Endothelial cell of umbilical vein (primary cell): ENCODE data around the gene CTTN. TPM values are rescaled to one million over a fixed set of nuclear protein-coding genes. Genes with fewer than 3 reads are reported as not detected.

ENCODE experiments used
- BruUV-seq: library from RNA; stranded (reverse); fragments of 400-500 nt; replicated peaks from 2 replicates; lab custom pipeline; 2021; lab: Mats Ljungman, UMichigan
- CTCF ChIA-PET: fragments of 300-600, 350-600 bp; sonication (Branson Sonifier 250); formaldehyde crosslinking; loops from one replicate; lab custom pipeline; 2021; ENCODE audit warnings: antibody characterized with exemption, inconsistent platforms; lab: Charles Lee
- POLR2A ChIA-PET: fragments of 300-600, 350-600 bp; sonication (Branson Sonifier 250); formaldehyde crosslinking; loops from one replicate; lab custom pipeline; 2021; ENCODE audit warnings: antibody characterized with exemption, inconsistent platforms; lab: Charles Lee
- DNase-seq: peaks from one replicate; pipeline ENCODE4 v3.0.0-alpha.2; 2011; ENCODE audit warnings: low read depth, low spot score
- FAIRE-seq: peaks from 2 replicates; lab custom pipeline; 2011; peaks lifted over from hg19 to GRCh38; lab: Jason Lieb, UNC
- H2AFZ ChIP-seq: 2 replicates; pipeline ENCODE4 v1.6.0; 2012; ENCODE audit warnings: low read depth, low read length, control low read depth, inconsistent platforms
- H3K27ac ChIP-seq: 2 replicates; pipeline ENCODE4 v1.5.1; 2011; ENCODE audit warnings: low read depth, mild to moderate bottlenecking, control low read depth, low read length, moderate library complexity; ENCODE audit not compliant: insufficient read depth
- H3K27me3 ChIP-seq, 2 experiments: 2 replicates each; pipeline versions ENCODE4 v1.6.0 to v1.6.1; 2011; ENCODE audit warnings: low read length in 2 of 2, mixed read lengths in 1 of 2; ENCODE audit not compliant: control insufficient read depth in 2 of 2, insufficient read depth in 2 of 2
- H3K36me3 ChIP-seq, 2 experiments: 2 replicates in 1 of 2; 3 replicates in 1 of 2; pipeline ENCODE4 v1.5.1; 2011; ENCODE audit warnings: low read length in 2 of 2, mild to moderate bottlenecking in 1 of 2, moderate library complexity in 1 of 2; ENCODE audit not compliant: control insufficient read depth in 2 of 2, insufficient read depth in 2 of 2; ENCODE audit errors: extremely low read depth in 1 of 2
- H3K4me1 ChIP-seq: 3 replicates; pipeline ENCODE4 v1.5.1; 2011; ENCODE audit warnings: mild to moderate bottlenecking, low read length; ENCODE audit not compliant: control insufficient read depth, insufficient read depth; ENCODE audit errors: extremely low read depth
- H3K4me2 ChIP-seq: 2 replicates; pipeline ENCODE4 v1.6.1; 2011; ENCODE audit warnings: low read length, control low read depth, mixed read lengths; ENCODE audit not compliant: insufficient read depth
- H3K4me3 ChIP-seq, 3 experiments: fragments of 200-600 bp in 1 of 3; sonication (generic), shearing (Covaris generic) in 1 of 3; replicated peaks in 1 of 3; 2 replicates each; pipeline ENCODE4 v1.5.1; 2011 to 2016; ENCODE audit warnings: control low read depth in 3 of 3, low read length in 3 of 3, mild to moderate bottlenecking in 2 of 3, inconsistent platforms in 1 of 3, low read depth in 1 of 3, moderate library complexity in 1 of 3; ENCODE audit not compliant: insufficient read depth in 1 of 3
- H3K79me2 ChIP-seq: 2 replicates; pipeline ENCODE4 v1.6.0; 2012; ENCODE audit warnings: low read length, inconsistent platforms; ENCODE audit not compliant: control insufficient read depth, insufficient read depth
- H3K9ac ChIP-seq: replicated peaks from 2 replicates; pipeline ENCODE3; 2011; ENCODE audit warnings: low read length, control low read depth; ENCODE audit not compliant: insufficient read depth; ENCODE audit errors: extremely low read depth
- H3K9me1 ChIP-seq: replicated peaks from 3 replicates; pipeline ENCODE4 v1.6.0; 2011; ENCODE audit warnings: mild to moderate bottlenecking, low read length; ENCODE audit not compliant: control insufficient read depth, insufficient read depth; ENCODE audit errors: extremely low read depth
- H3K9me3 ChIP-seq: replicated peaks from 2 replicates; pipeline ENCODE4 v1.5.1; 2012; ENCODE audit warnings: low read length, inconsistent platforms; ENCODE audit not compliant: control insufficient read depth, insufficient read depth
- H4K20me1 ChIP-seq: replicated peaks from 2 replicates; pipeline ENCODE3; 2011; ENCODE audit warnings: mild to moderate bottlenecking, low read length; ENCODE audit not compliant: control insufficient read depth, insufficient read depth; ENCODE audit errors: extremely low read depth
- EZH2 ChIP-seq: IDR thresholded peaks from 2 replicates; pipeline ENCODE4 v1.6.1; 2012; ENCODE audit warnings: borderline replicate concordance, low read depth, mild to moderate bottlenecking, moderate library complexity, low read length, inconsistent platforms; ENCODE audit not compliant: severe bottlenecking
- FOS ChIP-seq: IDR thresholded peaks from 2 replicates; pipeline ENCODE4 v1.6.1; 2011; ENCODE audit warnings: mild to moderate bottlenecking, low read length, moderate library complexity, borderline replicate concordance; ENCODE audit not compliant: insufficient read depth
- GATA2 ChIP-seq: IDR thresholded peaks from 2 replicates; pipeline ENCODE4 v1.7.0; 2011; ENCODE audit warnings: low read depth, mild to moderate bottlenecking, moderate library complexity, mixed read lengths, low read length; ENCODE audit not compliant: insufficient read length, insufficient read depth
- JUN ChIP-seq: IDR thresholded peaks from 2 replicates; pipeline ENCODE4 v1.6.1; 2011; ENCODE audit warnings: borderline replicate concordance, low read depth; ENCODE audit not compliant: insufficient read length, insufficient read depth
- MAX ChIP-seq: IDR thresholded peaks from 2 replicates; pipeline ENCODE4 v1.6.1; 2011; ENCODE audit not compliant: insufficient read depth, insufficient read length
- MYC ChIP-seq: IDR thresholded peaks from one replicate; pipeline ENCODE4 v1.6.1; 2011; ENCODE audit warnings: mild to moderate bottlenecking, low read depth, low read length
- POLR2A ChIP-seq: IDR thresholded peaks from 2 replicates; pipeline ENCODE4 v1.6.1; 2012; ENCODE audit warnings: low read depth, mild to moderate bottlenecking, control low read depth, low read length
- POLR2AphosphoS5 ChIP-seq: IDR thresholded peaks from 2 replicates; pipeline ENCODE4 v1.6.1; 2012; ENCODE audit warnings: low read depth, mild to moderate bottlenecking, control low read depth, low read length, moderate library complexity; ENCODE audit not compliant: insufficient read depth
- dilution Hi-C: fragments of 300-500 bp; cut with MboI; formaldehyde crosslinking; loops from one replicate; pipeline ENCODE4 v1.15.0; 2019; ENCODE audit warnings: low sequenced_read_pairs; ENCODE audit not compliant: extremely low pct_ligation_motif_present
- intact Hi-C: fragments of 100-400 bp; cut with micrococcal nuclease; formaldehyde crosslinking; loops from one replicate; pipeline ENCODE4 v1.10.0; 2022
- polyA plus RNA-seq, 4 experiments: library from polyadenylated mRNA; depleted of rRNA in 3 of 4; stranded (reverse) in 3 of 4; unstranded in 1 of 4; fragments of >200 nt; gene quantifications; 2 replicates each; pipeline versions ENCODE4 v1.2.1 to v1.2.3, GENCODE V29; 2011 to 2012; ENCODE audit warnings: missing spikeins in 1 of 4
- total RNA-seq: library from RNA; stranded (reverse); gene quantifications from 2 replicates; pipeline ENCODE4 v1.2.3, GENCODE V29; 2021
- TF ChIP-seq, protein P1 (sequence below), 2 donors: IDR thresholded peaks; 1 replicate in 1 of 2; 2 replicates in 1 of 2; pipeline ENCODE4 v1.5.1; 2011; ENCODE audit warnings: low read length in 2 of 2, mild to moderate bottlenecking in 2 of 2, moderate library complexity in 2 of 2, control low read depth in 1 of 2, inconsistent platforms in 1 of 2, low read depth in 1 of 2; ENCODE audit not compliant: insufficient read depth in 1 of 2; ENCODE audit errors: extremely low read depth in 1 of 2

Gene CTTN
- total and polyA plus RNA-seq, 2 donors (not counting 3 experiments of a cell fraction or from before 2014, with no cell fraction given): 161 to 330 TPM

- no peak overlapping the region for H3K9ac ChIP-seq
- H3K4me3 ChIP-seq: no peak overlapping the region
- H3K4me2 ChIP-seq: no peak overlapping the region
- no peak overlapping the region for H2AFZ ChIP-seq
- H3K36me3 ChIP-seq: peaks cover 39 to 69% of the 10 kb centered on the region in 2 experiments
- peaks cover 3% of the 10 kb centered on the region for H4K20me1 ChIP-seq
- no peak for FAIRE-seq
- BruUV-seq: no TSS peak
- ChIA-PET POLR2A (no interaction called here), CTCF (no interaction called here)
- dilution Hi-C loops: no loop called here
- H3K27ac ChIP-seq: no peak overlapping the region
- no peaks in the 10 kb centered on the region for H3K27me3 ChIP-seq
- intact Hi-C loops: no loop called here
- H3K9me3 ChIP-seq: no peaks in the 10 kb centered on the region
- H3K79me2 ChIP-seq: peaks cover 11% of the 10 kb centered on the region
- H3K9me1 ChIP-seq: no peaks in the 10 kb centered on the region
- no peak for DNase-seq
- TF ChIP-seq, protein P1, sequence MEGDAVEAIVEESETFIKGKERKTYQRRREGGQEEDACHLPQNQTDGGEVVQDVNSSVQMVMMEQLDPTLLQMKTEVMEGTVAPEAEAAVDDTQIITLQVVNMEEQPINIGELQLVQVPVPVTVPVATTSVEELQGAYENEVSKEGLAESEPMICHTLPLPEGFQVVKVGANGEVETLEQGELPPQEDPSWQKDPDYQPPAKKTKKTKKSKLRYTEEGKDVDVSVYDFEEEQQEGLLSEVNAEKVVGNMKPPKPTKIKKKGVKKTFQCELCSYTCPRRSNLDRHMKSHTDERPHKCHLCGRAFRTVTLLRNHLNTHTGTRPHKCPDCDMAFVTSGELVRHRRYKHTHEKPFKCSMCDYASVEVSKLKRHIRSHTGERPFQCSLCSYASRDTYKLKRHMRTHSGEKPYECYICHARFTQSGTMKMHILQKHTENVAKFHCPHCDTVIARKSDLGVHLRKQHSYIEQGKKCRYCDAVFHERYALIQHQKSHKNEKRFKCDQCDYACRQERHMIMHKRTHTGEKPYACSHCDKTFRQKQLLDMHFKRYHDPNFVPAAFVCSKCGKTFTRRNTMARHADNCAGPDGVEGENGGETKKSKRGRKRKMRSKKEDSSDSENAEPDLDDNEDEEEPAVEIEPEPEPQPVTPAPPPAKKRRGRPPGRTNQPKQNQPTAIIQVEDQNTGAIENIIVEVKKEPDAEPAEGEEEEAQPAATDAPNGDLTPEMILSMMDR (IDR thresholded peaks at IDR 0.05; ENCODE audit: extremely low read depth in 1 of 2, insufficient read depth in 1 of 2, low read depth in 1 of 2, low read length in 2 of 2): no peak
- TF ChIP-seq JUN: no peak
- no peak for TF ChIP-seq MAX
- no peak for TF ChIP-seq FOS
- TF ChIP-seq MYC: no peak
- no peak for TF ChIP-seq GATA2
- TF ChIP-seq POLR2A: no peak
- no peak for TF ChIP-seq POLR2AphosphoS5
- no peak for TF ChIP-seq EZH2
- peaks cover 10% of the 10 kb centered on the region for H3K4me1 ChIP-seq
Observed at GRCh38 chr11:70421123-70421522, 22.8 kb downstream of the CTTN start.
